Measurements from ENCODE around the gene SLC7A11.

SLC7A11 gene

GRCh38 chr4:138232364-138232763, 9.8 kb downstream of the SLC7A11 start:
- no peak for TF ChIP-seq CTCF (IDR thresholded peaks at IDR 0.05; ENCODE audit: low read depth, low read length)
- in situ Hi-C loops (cut with HindIII; ENCODE audit: low sequenced_read_pairs), result no loop called here
- no peak overlapping the region for H3K4me3 ChIP-seq (ENCODE audit: low read depth, low read length)
- no peak for DNase-seq (ENCODE audit: low read depth, low spot score)

- no peak for TF ChIP-seq CTCF (IDR thresholded peaks at IDR 0.05; ENCODE audit: low read depth, low read length)
- DNase-seq (ENCODE audit: low read depth, low spot score), result no peak
- H3K4me3 ChIP-seq (ENCODE audit: low read depth, low read length), result no peak overlapping the region
- in situ Hi-C loops (cut with HindIII; ENCODE audit: low sequenced_read_pairs), result no loop called here
Observed at GRCh38 chr4:138230048-138230447, 12.1 kb downstream of the SLC7A11 start.

GRCh38 chr4:138229160-138229559, 13.0 kb downstream of the SLC7A11 start:
- no peak for DNase-seq (ENCODE audit: low read depth, low spot score)

GRCh38 chr4:138226351-138226750, 15.8 kb downstream of the SLC7A11 start:
- no peak overlapping the region for H3K4me3 ChIP-seq (ENCODE audit: low read depth, low read length)
- no peak for TF ChIP-seq CTCF (IDR thresholded peaks at IDR 0.05; ENCODE audit: low read depth, low read length)
- in situ Hi-C loops (cut with HindIII; ENCODE audit: low sequenced_read_pairs), result no loop called here
- DNase-seq (ENCODE audit: low read depth, low spot score), result no peak

More at GRCh38 chr4:138229160-138229559, 13.0 kb downstream of the SLC7A11 start:
- H3K4me3 ChIP-seq (ENCODE audit: low read depth, low read length), result no peak overlapping the region
- in situ Hi-C loops (cut with HindIII; ENCODE audit: low sequenced_read_pairs), result no loop called here
- TF ChIP-seq CTCF (IDR thresholded peaks at IDR 0.05; ENCODE audit: low read depth, low read length), result no peak

- DNase-seq (ENCODE audit: low read depth, low spot score), result no peak
- H3K4me3 ChIP-seq (ENCODE audit: low read depth, low read length), result no peak overlapping the region
- in situ Hi-C loops (cut with HindIII; ENCODE audit: low sequenced_read_pairs), result no loop called here
- TF ChIP-seq CTCF (IDR thresholded peaks at IDR 0.05; ENCODE audit: low read depth, low read length), result no peak
Observed at GRCh38 chr4:138225477-138225876, 16.7 kb downstream of the SLC7A11 start.

GRCh38 chr4:138224614-138225013, 17.5 kb downstream of the SLC7A11 start:
- DNase-seq (ENCODE audit: low read depth, low spot score), result no peak
- TF ChIP-seq CTCF (IDR thresholded peaks at IDR 0.05; ENCODE audit: low read depth, low read length), result no peak
- no peak overlapping the region for H3K4me3 ChIP-seq (ENCODE audit: low read depth, low read length)
- in situ Hi-C loops (cut with HindIII; ENCODE audit: low sequenced_read_pairs), result no loop called here
